ENCODE measurements around the gene ATP10B. TPM values are rescaled to one million over a fixed set of nuclear protein-coding genes. Genes with fewer than 3 reads are reported as not detected.

ATP10B gene
- total and polyA plus RNA-seq, 2 of the 8 experiments (the other 6 are each of a cell fraction or from before 2014, with no cell fraction given), result 0.06 to 0.11 TPM

DNA sequence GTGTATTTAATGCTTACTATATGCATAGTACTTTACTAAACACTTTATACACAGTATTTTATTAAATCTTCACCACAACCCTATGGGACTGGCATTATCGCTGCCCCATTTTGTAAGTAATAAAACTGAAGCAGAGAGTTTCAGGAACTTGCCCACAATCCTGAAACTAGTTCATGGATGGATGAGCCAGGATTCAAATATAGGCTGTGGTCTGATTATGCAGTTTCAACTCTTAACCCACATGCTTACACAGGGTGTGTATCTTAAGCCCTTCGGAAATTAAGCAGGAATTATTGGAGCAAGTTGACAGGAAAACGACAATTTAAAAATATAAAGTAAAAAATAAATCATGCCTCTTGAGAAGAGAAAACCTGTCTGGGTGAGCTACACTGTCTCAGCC, 109.0 kb downstream of the ATP10B start:
- H2BK120ac ChIP-seq (replicated peaks; ENCODE audit: low read depth, low read length), result no peak overlapping the region
- no peak overlapping the region for H3K14ac ChIP-seq (ENCODE audit: insufficient read length)
- no peak overlapping the region for H3K56ac ChIP-seq (replicated peaks; ENCODE audit: insufficient read length, low read depth, low read length)
- H3K79me1 ChIP-seq (ENCODE audit: low read depth, low read length), result no peaks in the 10 kb centered on the region
- DNase-seq (ENCODE audit: low read depth in 1 of 2, low spot score in 2 of 2) (no peak), FAIRE-seq (no peak)
- no peak overlapping the region for H3K23ac ChIP-seq (ENCODE audit: insufficient read length)
- H3K23me2 ChIP-seq (ENCODE audit: low read depth, low read length), result no peaks in the 10 kb centered on the region
- H3K4me2 ChIP-seq (ENCODE audit: insufficient read depth in 1 of 2, low read depth in 2 of 2, low read length in 2 of 2), result no peak overlapping the region
- H4K91ac ChIP-seq (replicated peaks; ENCODE audit: insufficient read length, low read length), result no peak overlapping the region
- no peaks in the 10 kb centered on the region for H3K79me2 ChIP-seq (ENCODE audit: control insufficient read depth in 1 of 2, insufficient read depth in 2 of 2, low read length in 2 of 2)
- no peak overlapping the region for H2BK15ac ChIP-seq (ENCODE audit: low read length)
- peaks cover 0 to 4% (median 0%) of the 10 kb centered on the region in 4 experiments; a peak in 3 of 7 replicates for H3K4me1 ChIP-seq (replicated peaks in 1 of 4; ENCODE audit: control insufficient read depth in 3 of 4, insufficient read depth in 4 of 4, low read length in 3 of 4)
- no peak overlapping the region for H3K4ac ChIP-seq (replicated peaks; ENCODE audit: insufficient read length, low read depth, low read length)
- no peaks in the 10 kb centered on the region for H3K27me3 ChIP-seq (replicated peaks in 1 of 4; ENCODE audit: control insufficient read depth in 3 of 4, extremely low read depth in 1 of 4, insufficient read depth in 3 of 4, low read length in 3 of 4)
- H3K27ac ChIP-seq (ENCODE audit: low read depth, low read length), result no peak overlapping the region
- H3K36me3 ChIP-seq (ENCODE audit: control insufficient read depth in 2 of 4, insufficient read depth in 4 of 4, low read length in 3 of 4), result no peaks in the 10 kb centered on the region
- no peaks in the 10 kb centered on the region for H4K20me1 ChIP-seq (replicated peaks in 1 of 2; ENCODE audit: control insufficient read depth in 1 of 2, insufficient read depth in 2 of 2, low read length in 2 of 2)
- H2AFZ ChIP-seq (ENCODE audit: low read length), result no peak overlapping the region
- H4K8ac ChIP-seq (ENCODE audit: extremely low read depth, insufficient read depth, low read length), result no peak overlapping the region
- ChIA-PET CTCF (ENCODE audit: partially characterized antibody) (interaction anchor here (1.1 to 1.2 kb wide), 3 partner anchors 44 to 282 kb away, joined by 3 read pairs; no protein-coding TSS in a partner anchor), POLR2A (ENCODE audit: partially characterized antibody) (no interaction called here)
- WGBS, 2 experiments (ENCODE audit: extremely low coverage in 1 of 2, insufficient coverage in 1 of 2, insufficient read length in 1 of 2, insufficient replicate concordance in 2 of 2, low coverage in 1 of 2, low lambda C conversion rate in 2 of 2, missing lambda C conversion rate in 1 of 2), result 94% methylated on average over 3 of the region's 3 CpGs; no CpG with 5 or more reads in 1 of the 2 experiments
- no peak overlapping the region for H2BK5ac ChIP-seq (ENCODE audit: low read depth, low read length)
- TF ChIP-seq SIN3A (conservative IDR thresholded peaks at IDR 0.05 in 1 of 2, IDR thresholded peaks at IDR 0.05 in 1 of 2; ENCODE audit: low read depth in 1 of 2, low read length in 2 of 2) (no peak), SIX5 (IDR thresholded peaks at IDR 0.05; ENCODE audit: low read depth, low read length) (no peak), KDM4A (IDR thresholded peaks at IDR 0.05; ENCODE audit: low read depth, low read length, severe bottlenecking) (no peak)
- TF ChIP-seq, protein P1, sequence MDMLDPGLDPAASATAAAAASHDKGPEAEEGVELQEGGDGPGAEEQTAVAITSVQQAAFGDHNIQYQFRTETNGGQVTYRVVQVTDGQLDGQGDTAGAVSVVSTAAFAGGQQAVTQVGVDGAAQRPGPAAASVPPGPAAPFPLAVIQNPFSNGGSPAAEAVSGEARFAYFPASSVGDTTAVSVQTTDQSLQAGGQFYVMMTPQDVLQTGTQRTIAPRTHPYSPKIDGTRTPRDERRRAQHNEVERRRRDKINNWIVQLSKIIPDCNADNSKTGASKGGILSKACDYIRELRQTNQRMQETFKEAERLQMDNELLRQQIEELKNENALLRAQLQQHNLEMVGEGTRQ (IDR thresholded peaks at IDR 0.05; ENCODE audit: low read length), result no peak
- TF ChIP-seq, protein P2, sequence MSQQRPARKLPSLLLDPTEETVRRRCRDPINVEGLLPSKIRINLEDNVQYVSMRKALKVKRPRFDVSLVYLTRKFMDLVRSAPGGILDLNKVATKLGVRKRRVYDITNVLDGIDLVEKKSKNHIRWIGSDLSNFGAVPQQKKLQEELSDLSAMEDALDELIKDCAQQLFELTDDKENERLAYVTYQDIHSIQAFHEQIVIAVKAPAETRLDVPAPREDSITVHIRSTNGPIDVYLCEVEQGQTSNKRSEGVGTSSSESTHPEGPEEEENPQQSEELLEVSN (IDR thresholded peaks at IDR 0.05), result no peak
- H3K9ac ChIP-seq (replicated peaks in 1 of 4; ENCODE audit: extremely low read depth in 1 of 4, low read depth in 3 of 4, low read length in 3 of 4), result no peak overlapping the region
- H2BK20ac ChIP-seq (ENCODE audit: low read length), result no peak overlapping the region
- H4K5ac ChIP-seq (ENCODE audit: insufficient read length, low read depth, low read length), result no peak overlapping the region
- no peak overlapping the region for H3K4me3 ChIP-seq (ENCODE audit: extremely low read depth in 1 of 4, insufficient read depth in 2 of 4, low read depth in 3 of 4, low read length in 4 of 4)
- H2AK5ac ChIP-seq (ENCODE audit: low read depth, low read length), result no peak overlapping the region
- H3K9me3 ChIP-seq (ENCODE audit: insufficient read depth in 2 of 2, low read depth in 1 of 2, low read length in 1 of 2), result no peaks in the 10 kb centered on the region
- no peak overlapping the region for H2BK12ac ChIP-seq (ENCODE audit: low read depth, low read length)
- no peak overlapping the region for H3K18ac ChIP-seq (ENCODE audit: extremely low read depth, low read length)

All from H1 (cell line).